ENCODE data around the gene NALCN.

NALCN gene

DNA sequence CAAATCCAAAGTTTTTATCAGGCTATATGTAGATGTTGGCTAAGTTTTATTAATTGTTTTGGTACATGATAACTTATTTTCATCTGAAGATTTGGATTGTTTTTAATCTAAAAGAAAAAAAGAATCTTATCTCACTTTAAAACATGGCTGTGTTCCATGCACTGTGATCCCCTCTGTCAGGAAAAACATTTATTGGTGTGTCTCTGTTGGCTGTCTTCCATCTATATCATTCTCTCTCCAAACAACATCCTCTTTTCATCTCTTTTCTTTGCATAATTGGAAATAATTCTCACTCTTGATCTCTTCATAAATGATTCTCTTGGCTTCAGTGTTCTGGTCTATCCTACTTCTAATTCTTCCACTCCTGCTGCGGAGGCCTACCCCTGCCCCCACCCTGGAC is 4.2 kb downstream of the NALCN start:
- DNase-seq = no peak

DNA sequence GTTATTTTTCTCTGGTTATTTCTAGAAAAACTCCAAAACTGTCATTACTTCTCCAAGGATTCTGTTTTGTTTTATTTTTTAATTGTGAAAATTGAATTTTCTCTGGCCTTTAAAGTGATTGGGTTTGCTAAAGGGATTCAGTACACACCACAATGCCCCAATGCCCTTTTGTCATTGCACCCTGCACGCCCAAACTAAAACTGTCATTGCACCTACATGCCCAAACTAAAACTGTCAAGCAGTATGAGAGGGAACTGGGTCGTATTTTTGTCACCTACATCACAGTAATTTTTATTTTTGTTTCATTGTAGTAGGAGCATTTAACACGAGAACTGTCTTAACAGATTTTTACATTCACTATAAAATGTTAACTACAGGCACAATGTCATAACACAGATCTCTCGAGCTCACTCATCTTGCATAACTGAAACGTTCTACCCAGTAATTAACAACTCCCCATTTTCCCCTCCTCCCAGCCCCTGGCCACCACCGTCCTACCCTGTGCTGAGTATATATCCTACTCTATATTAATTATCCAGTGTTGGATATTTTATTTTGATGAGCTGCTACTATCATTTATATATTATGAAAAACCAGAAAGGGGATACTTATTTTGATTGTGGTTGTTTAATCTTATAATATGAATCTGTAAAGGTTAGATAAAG is 7.2 kb downstream of the NALCN start:
- DNase-seq = no peak

DNA sequence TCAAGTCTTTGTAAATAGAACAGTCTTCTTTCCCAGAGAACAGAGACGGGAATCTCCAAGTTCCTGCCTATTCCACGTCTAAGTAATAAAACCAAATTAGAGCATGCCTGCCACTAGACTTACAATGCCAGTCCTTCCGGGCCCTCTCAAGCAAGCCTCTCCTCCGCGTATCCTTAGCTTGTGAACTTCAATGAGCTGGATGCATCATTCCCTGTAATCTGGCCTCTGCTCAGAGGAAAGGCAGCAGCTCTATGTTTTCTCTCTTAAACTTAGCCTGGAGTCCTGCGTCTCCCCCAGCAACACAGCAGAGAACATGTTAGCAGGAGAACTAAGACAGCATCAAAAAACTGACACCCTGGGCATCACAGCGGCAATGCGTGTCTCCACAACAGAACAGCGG is 8.2 kb downstream of the NALCN start:
- DNase-seq = no peak

DNA sequence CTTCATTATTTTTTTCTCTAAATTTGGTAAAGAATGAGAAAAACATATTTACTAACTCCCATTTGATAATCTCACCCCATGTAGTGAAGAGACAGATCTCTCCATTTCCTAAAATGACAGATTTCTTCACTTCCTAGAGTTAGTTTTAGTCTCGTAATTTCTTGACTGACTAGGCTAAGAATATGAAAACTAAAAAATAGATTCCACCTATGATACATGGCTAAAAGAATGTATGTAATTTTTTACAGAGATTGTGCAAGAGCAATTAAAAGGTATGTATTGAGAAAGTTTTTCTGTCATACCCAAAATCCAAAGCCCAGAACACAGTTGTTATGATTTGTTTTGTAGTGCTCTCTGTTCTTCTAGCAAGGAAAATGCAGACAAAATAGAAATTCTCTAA is 9.5 kb downstream of the NALCN start:
- no peak for DNase-seq

DNA sequence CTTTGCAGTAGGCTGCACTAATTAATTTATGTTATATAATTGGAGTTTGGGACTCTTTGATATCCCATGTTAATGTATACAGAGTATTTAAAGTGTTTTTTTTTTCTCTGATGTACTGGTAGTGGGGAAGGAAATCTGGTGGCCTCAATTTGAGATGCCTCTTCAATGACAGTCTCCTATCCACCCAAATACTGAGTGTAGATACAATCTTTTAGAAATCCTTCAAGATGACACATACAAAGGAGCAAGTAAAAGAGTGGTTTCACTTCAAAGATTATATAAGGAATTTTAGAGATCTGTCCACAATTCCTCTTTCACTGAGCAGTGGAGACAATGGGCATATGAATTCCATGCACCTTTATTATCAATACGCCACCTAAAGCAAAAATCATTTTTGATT is 15.1 kb downstream of the NALCN start:
- DNase-seq = no peak

DNA sequence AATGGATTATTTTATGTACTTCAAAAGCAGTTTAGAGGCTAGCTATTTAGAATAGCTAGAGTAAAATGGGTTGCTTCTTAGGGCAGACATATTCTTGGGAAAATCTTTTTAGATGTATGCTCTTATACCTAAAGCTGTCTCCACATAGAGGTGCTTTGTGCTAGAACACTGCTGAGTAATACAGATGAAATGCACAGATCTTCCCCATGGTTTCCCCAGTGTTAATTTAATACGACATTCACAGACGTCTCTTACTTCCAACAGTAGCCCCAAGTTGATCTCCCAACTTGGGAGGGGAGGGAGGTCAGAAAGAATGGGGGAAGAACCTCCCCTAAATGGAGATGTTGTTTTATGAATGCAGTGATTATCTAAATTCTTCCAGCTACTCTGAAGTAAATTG is 16.9 kb downstream of the NALCN start:
- DNase-seq = no peak

DNA sequence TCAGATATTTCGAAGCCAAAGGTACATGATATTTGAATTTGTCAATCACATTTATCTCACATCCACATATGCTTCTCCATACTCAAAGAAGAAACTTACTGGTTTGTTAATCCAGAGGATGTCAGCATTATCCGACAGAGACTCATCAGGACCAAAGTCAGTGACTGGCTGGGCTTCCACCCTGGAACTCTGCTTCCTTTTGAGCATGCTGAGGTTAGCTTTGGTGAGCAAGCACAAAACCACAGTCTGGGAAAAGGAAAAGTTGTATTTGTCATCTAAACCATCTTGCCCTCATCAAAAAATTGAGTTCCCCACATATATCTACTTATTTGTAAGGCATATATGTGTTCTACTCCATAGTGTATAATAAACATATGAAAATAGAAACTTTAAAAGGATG is 17.4 kb downstream of the NALCN start:
- no peak for DNase-seq

DNA sequence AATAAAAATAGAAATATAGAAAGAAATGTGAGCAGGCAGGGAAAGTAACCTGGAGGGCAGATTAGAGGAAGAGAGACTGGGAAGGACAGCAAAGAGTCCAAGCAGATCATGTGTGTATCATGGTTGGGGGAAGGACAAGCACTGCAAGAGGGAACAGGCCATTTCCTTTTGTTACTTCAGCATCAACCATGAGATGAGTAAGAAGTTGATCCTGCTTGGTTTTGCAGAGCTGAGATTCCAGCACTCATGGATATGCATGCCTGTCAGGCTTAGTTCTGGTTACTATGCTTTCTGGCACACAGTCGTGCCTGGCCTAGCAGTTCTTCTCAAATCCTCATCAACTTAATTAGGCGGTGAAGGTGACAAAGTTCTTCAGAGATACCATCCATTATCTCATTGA is 18.1 kb downstream of the NALCN start:
- DNase-seq = no peak

DNA sequence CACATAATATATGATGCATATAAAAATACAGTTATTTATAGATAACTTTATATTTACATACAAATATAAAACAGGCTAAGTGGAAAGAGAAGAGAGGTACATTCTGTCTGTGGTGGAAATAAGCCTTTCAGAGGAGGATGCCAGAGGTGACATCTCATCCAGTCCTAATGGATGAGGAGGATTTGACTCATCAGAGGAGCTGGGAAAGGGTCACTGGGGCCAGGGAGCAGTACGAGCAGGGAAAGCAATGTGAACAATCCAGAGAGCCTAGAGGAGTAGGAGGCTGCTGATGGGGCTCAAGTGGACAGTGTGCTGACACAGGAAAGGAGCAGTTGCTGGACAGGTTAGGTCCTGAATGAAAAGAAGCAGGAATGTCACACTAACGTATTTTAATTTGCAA is 18.6 kb downstream of the NALCN start:
- no peak for DNase-seq

DNA sequence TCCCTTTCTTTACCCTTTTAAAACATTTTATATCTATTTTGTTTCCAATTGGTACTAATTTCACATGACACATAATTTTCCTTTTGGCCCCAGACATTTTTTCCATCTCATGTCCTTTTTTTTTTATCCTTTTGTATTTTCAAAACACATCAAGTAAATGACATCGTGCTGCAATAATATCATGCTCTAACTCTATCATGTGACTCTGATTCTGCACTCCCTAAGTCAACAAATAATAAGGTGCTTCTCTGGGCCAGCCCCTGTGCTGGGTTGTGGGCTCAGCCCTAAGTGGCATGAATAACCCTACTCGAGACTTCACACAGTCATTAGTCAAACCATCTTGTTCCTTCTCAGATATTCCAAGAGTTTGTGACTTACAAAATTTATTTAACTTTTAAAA is 21.7 kb downstream of the NALCN start:
- no peak for DNase-seq

DNA sequence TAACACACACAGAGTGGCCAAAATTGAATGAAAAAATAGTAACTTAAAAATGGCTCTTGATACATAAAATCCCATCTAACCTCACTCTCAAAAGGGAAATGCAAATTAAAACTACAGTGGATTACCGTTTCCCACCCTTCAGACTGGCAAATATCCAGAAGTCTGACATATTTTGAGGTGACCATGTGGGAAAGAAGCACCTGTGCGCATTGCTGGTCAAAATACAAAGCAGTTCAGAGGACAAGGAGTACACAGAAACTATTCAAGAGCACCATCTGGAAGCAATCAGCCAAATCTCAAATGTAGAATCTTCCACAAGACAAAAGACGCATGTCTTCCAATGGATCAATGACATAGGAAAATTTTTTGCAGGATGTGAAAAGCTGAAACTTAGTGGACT is 23.2 kb downstream of the NALCN start:
- DNase-seq = no peak

DNA sequence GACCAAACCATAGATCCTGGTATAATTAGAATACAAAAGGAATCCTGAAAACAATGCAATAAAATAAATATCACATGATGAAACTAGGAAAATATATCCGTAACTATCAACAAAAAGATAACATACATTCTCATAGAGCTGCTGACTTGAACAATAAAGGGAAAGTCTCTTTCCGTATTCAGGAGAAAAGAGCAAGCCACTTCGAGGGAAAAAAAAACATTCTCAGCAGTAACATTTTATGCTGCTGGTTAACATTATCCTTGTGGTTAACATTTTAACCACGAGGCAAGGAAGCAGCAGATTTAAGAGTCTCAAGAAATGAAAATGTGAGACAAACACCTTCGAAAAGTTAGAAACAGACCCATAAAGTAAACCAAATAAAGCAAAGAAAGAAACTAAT is 25.8 kb downstream of the NALCN start:
- no peak for DNase-seq

DNA sequence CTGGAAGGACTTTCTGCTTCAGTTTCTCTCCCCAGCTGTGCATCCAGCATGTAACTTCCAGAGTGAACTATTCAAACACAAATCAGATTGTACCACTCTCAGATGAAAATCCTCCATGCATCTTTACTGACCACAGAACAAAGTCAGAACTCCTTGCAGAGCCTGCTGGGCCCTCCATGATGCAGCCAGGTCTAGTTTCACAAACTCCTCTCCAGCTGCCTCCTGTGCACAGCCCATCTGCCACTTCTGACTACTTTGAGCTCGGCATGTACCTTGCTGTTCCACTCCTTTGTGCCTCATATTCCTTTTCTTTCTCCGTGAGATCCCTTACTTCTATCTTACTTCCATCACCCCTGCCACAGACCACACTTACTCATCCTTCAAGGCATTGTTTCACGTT is 31.4 kb downstream of the NALCN start:
- DNase-seq = no peak

DNA sequence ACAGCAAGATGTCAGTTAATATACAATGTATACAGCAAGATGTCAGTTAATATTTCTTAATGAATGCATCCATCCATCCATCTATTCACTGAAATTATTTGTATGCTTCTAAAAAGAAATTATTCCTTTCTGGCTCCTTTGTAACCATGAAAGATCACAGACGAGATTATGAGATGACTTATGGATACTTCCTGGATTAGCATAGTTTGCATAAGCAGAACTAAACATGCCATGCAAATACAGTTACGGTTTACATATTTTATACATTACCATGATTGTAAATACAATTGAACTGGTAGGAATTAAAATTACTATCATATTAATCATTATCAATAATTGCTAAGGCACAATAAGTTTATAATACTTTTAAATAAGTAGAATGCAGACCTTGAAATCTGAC is 32.7 kb downstream of the NALCN start:
- no peak for DNase-seq

DNA sequence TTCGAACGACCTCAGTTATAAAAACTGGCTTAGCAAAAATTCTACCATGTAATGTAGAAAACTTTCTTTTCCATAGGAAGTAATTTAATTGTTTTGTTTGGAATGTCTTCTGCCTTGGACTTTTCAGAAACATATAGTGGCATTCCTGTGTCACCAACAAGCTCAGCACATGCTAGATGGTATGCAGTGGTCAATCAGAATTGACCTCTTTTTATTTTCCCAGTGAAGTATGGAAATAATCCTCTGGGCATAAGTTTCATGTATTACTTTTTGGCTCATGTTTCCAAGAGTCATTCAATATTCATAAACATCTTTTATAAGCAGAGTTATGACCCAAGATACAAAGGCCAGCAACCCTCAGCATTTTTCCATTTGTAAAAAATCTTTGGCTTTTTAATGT is 33.6 kb downstream of the NALCN start:
- DNase-seq = no peak

DNA sequence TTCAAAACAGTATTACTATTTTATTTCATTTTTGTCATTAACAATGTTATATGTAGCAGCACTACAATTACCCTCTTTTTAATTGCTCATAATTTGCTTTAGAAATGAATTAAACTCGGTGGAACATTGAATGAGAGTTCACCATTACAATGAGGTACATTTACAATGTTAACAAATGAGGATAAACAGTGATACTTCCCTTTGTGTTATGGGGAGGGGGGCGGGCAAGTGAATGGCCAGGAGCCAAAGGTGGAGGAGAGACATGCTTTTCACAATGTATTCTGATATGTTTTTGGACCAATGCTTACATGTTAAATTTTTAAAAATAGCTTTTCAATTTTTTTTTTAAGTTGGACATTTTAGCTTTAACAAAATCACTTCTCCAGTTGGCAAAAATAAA is 34.2 kb downstream of the NALCN start:
- DNase-seq = no peak

DNA sequence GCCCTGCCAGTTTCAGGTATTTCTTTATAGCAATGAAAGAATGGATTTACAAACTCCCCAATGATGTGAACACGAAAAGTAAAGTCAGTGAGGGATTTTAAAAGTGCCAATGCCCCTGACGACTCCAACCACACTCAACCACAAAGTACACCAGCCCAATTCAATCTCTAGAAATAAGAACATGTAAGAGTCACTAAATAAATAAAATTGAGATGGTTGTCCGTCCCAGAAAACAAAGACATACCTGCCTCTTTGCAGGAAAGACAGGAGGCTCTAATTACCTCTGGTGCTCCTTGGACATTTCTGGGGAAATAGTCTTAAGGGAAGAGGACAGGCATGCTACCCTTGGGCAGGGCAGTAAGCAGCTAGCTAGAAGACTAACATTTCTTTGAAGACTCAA is 55.8 kb downstream of the NALCN start:
- DNase-seq = no peak

DNA sequence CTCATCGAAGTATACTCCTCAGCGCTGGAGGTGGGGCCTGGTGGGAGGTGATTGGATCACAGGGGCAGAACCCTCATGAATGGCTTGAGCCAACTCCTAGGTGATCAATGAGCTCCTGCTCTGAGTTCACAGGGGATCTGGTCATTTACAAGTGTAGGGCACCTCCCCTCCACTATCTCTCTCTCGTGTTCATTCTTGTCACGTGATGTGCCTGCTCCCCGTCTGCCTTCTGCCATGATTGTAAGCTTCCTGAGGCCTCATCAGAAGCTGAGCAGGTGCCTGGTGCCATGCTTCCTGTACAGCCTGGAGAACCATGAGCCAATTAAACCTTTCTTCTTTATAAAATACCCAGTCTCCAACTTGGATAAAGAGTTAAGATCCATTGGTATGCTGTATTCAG is 61.4 kb downstream of the NALCN start:
- DNase-seq = no peak

DNA sequence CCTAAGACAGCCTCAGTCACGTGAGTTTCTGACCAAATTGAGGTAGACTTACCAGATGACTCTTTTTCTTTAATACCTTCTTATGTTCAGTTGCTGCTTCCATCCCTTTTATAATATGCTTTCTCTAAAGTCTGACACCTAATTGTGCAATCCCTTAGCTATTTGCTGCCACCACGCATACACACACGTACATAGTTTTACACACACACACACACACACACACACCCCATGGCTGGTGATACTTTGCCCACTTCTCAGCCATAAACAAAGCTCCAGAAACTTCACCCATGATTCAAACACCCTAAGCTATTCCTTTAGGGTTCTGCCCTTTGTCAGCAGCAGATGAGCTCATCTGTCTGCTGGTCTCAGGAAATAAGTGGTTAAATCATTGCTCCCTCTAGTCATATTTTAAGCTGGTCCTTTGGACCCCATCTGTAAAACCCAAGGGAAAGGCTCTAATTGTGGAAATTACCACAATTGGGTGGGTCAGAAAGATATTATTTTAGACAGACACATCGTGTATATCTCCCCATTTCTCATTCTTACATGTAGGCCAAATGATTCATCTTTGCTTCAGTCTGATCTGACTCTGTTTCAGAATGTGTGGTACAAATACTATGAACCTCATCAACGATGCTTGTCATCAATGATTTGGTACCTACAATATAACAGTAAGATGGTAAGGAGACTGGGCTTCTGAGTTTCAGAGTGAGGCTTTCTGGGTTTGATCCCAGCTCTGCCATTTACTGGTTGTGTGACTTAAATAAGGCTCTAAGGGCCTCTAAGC is 69.2 kb downstream of the NALCN start:
- DNase-seq = no peak

DNA sequence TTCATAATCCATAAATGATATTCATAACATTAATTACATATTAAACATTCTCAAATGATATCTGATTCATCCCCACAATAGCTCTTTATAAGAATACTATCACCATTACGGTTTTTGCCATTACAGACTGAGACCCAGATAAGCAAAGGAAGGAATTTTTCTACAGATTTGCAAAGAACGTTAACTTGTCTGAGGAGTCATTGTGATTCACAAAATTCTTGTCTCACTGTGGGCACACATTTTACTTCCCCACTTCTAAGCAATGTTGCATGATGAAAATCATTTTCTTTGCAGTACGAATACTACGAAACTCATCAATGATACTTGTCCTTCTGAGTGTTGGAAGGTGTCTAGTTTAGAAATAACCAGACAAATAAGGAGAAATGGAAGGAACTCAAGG is 70.1 kb downstream of the NALCN start:
- DNase-seq = no peak

DNA sequence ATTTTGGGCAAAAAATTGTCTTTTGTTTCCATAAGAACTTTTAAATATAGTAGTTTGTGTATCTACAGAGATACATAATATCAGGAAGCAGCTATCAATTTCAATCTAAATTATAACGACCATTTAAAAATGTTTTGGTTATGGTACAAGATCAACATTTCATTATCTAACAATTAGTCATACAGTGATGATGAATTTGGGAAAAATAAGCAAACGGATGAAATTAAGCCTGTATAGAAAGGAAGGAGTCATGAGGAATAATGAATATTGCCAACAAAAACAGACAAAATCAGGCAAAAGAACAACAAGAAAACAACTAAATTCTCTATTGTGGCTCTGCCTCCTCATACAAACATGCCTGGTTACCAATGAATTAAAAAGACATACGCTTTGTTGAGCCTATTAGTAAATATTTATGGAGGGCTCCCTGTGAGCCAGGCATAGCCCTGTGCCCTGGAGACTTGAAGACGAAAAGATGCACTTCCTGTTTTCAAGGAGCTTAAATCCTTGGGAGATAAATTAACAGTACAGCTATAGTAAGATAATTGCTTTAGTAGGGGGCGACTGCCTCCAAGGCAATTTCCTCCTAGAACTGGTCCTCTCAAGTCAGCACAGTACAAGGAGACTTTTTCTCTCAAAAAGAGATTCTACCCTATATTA is 73.0 kb downstream of the NALCN start:
- no peak for DNase-seq

DNA sequence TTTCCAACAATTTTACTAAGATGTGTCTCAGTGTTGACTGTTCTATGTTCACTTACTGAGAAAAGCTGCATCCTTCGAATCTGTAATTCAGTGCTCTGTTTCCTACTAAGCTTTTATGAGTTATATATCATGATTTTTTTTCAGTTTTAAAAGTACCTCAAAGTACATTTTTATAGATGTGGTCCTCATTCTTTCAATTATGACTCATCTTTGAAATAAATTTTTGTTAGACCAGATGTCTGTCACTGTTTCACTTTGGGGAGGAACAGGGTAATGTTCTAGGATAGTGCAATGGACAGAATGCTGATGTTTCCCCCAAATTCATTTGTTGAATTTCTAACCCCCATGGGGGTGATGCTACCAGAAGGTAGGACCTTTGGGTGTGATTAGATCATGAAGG is 74.8 kb downstream of the NALCN start:
- no peak for DNase-seq

DNA sequence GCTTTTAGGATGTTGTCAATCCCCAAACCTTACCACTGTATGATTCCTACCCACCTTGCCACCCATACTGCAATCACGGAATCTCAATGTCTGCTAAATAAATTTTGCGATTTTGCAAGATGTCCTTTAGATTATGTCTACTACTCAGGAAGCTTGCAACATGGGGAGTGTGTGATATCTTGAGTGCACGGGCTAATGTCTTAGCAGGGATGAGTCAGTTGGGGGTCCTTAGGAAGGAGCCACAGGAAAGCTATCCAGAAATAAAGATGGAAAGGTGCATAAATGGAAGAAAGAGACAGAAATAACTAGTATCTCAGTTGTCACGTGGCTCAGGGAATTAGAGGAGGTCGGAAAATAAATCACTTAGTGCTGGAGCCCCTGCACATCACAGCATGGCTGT is 77.1 kb downstream of the NALCN start:
- no peak for DNase-seq

DNA sequence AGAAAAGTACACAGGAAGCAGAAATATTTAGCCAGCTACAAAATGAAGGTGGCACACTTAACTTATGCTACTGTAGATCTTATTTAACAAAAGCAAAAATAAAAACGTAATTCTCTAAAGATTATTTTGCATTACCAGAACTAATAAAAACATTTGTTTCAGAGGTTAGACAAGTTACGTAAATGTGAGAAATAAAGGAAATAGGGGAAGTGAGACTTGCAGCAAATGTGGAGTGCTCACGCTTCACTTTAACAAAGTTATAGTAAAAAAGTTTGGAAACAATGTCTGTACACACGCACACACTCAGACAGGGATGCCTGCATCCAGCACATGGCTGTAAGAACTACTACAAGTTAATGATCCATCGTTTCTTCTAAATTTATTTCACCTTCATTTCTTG is 83.7 kb downstream of the NALCN start:
- no peak for DNase-seq

DNA sequence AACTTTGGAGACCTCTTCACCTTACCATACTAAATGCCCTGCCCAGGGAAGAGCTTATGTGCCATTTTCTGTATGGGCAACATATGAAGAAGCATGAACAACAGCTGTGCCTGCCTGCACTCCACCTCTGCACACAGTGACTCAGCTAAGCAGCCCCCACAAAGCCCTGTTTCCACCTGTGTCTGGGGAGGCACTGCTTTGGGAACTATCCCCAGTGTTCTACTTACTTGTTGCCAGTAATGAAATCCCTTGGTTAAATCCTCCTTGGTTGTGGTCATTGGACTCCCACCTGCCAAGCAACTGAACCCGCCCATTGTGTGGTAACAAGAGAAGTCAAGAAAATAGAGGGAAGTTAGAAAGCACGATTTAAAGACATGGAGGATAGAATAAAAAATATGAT is 84.6 kb downstream of the NALCN start:
- DNase-seq = no peak

Data from GDM1 (cell line).